HepG2 (cell line): ENCODE results near the gene NPIPB6. TPM values are rescaled to one million over a fixed set of nuclear protein-coding genes. Genes with fewer than 3 reads are reported as not detected.

ENCODE experiments used
- CBX1 ChIP-seq: IDR thresholded peaks from one replicate; pipeline ENCODE4 v1.6.1; 2016; ENCODE audit warnings: antibody characterized with exemption, low read depth
- GTF2F1 ChIP-seq: fragments of 150-350 bp; IDR thresholded peaks from 2 replicates; pipeline ENCODE4 v1.6.1; 2014; ENCODE audit warnings: low read length
- HMG20B ChIP-seq: conservative IDR thresholded peaks from 2 replicates; pipeline ENCODE4 v1.6.1; 2016; ENCODE audit warnings: missing genetic modification reagents, missing compliant biosample characterization
- MAFF ChIP-seq: IDR thresholded peaks from 2 replicates; pipeline ENCODE4 v1.6.1; 2011; ENCODE audit warnings: low read depth, low read length, improper control_type of control experiment
- MED1 ChIP-seq: sonication (generic); formaldehyde crosslinking; IDR thresholded peaks from 2 replicates; pipeline ENCODE4 v1.4.0; 2020; ENCODE audit warnings: missing genetic modification reagents
- SOX13 ChIP-seq, 3 experiments: fragments of 450-650 bp in 1 of 3; sonication (generic) in 1 of 3; formaldehyde crosslinking in 1 of 3; IDR thresholded peaks in 2 of 3; conservative IDR thresholded peaks in 1 of 3; 2 replicates each; pipeline versions ENCODE4 v1.5.0 to v1.6.1; 2016 to 2020; ENCODE audit warnings: antibody characterized with exemption in 1 of 3, mild to moderate bottlenecking in 1 of 3, missing compliant biosample characterization in 1 of 3, missing genetic modification reagents in 1 of 3, moderate library complexity in 1 of 3
- SP4 ChIP-seq: sonication (generic); formaldehyde crosslinking; IDR thresholded peaks from 2 replicates; pipeline ENCODE4 v1.8.1; 2023; ENCODE audit warnings: mild to moderate bottlenecking, missing genetic modification reagents
- TCF7 ChIP-seq: sonication (generic); IDR thresholded peaks from 2 replicates; pipeline ENCODE4 v1.6.1; 2016; ENCODE audit warnings: antibody characterized with exemption, low read depth
- ZFP36 ChIP-seq: fragments of 150-350 bp; IDR thresholded peaks from 2 replicates; pipeline ENCODE4 v1.6.1; 2018; ENCODE audit warnings: borderline replicate concordance, low read length, low read depth; ENCODE audit not compliant: partially characterized antibody
- ZKSCAN8 ChIP-seq: IDR thresholded peaks from 2 replicates; pipeline ENCODE4 v1.6.1; 2016; ENCODE audit warnings: borderline replicate concordance, missing genetic modification reagents, missing compliant biosample characterization
- ZNF12 ChIP-seq: sonication (generic); formaldehyde crosslinking; IDR thresholded peaks from 2 replicates; pipeline ENCODE4 v1.5.0; 2020; ENCODE audit warnings: missing genetic modification reagents
- ZNF274 ChIP-seq: sonication (generic); formaldehyde crosslinking; IDR thresholded peaks from 2 replicates; pipeline ENCODE4 v1.5.1; 2020; ENCODE audit warnings: mild to moderate bottlenecking, missing genetic modification reagents
- ZNF460 ChIP-seq: sonication (generic); formaldehyde crosslinking; IDR thresholded peaks from 2 replicates; pipeline ENCODE4 v1.5.1; 2020; ENCODE audit warnings: missing genetic modification reagents, mild to moderate bottlenecking, borderline replicate concordance
- ZNF543 ChIP-seq: sonication (generic); formaldehyde crosslinking; IDR thresholded peaks from 2 replicates; pipeline ENCODE4 v1.4.0; 2020; ENCODE audit warnings: mild to moderate bottlenecking, missing genetic modification reagents
- ZNF672 ChIP-seq: sonication (generic); formaldehyde crosslinking; IDR thresholded peaks from 2 replicates; pipeline ENCODE4 v1.8.1; 2022; ENCODE audit warnings: missing genetic modification reagents
- ZNF749 ChIP-seq: sonication (generic); formaldehyde crosslinking; IDR thresholded peaks from 2 replicates; pipeline ENCODE4 v1.8.0; 2022; ENCODE audit warnings: mild to moderate bottlenecking, missing genetic modification reagents, moderate library complexity, borderline replicate concordance
- polyA plus RNA-seq, 8 experiments: library from polyadenylated mRNA; depleted of rRNA in 3 of 8; stranded (reverse) in 7 of 8; unstranded in 1 of 8; fragments of >200 nt; fragmentation: Illumina TruSeq in 4 of 8; extraction: Trizol in 4 of 8; gene quantifications; 2 replicates each; pipeline versions ENCODE4 v1.2.1 to v1.2.3, GENCODE V29; 2011 to 2016; ENCODE audit warnings: low read depth in 4 of 8, missing spikeins in 1 of 8, mixed read lengths in 1 of 8; ENCODE audit not compliant: insufficient read depth in 1 of 8
- total RNA-seq, 5 experiments: library from RNA; depleted of rRNA; stranded (reverse); fragments of >200 nt; fragmentation: Illumina TruSeq; extraction: Trizol; gene quantifications; 2 replicates each; pipeline ENCODE4 v1.2.3, GENCODE V29; 2016; ENCODE audit warnings: low read depth in 1 of 5
- TF ChIP-seq, protein P1 (sequence below): sonication (generic); formaldehyde crosslinking; IDR thresholded peaks from 2 replicates; pipeline ENCODE4 v1.9.0; 2021; ENCODE audit warnings: missing genetic modification reagents, mild to moderate bottlenecking, borderline replicate concordance
- TF ChIP-seq, protein P2 (sequence below): IDR thresholded peaks from 2 replicates; pipeline ENCODE4 v1.6.1; 2012; ENCODE audit warnings: low read depth, low read length, improper control_type of control experiment
- TF ChIP-seq, protein P3 (sequence below): sonication (generic); formaldehyde crosslinking; IDR thresholded peaks from 2 replicates; pipeline ENCODE4 v1.4.0; 2020; ENCODE audit warnings: missing genetic modification reagents
- TF ChIP-seq, protein P4 (sequence below): IDR thresholded peaks from 2 replicates; pipeline ENCODE4 v1.6.1; 2016; ENCODE audit warnings: mild to moderate bottlenecking
- TF ChIP-seq, protein P5 (sequence below): sonication (generic); formaldehyde crosslinking; IDR thresholded peaks from 2 replicates; pipeline ENCODE4 v1.5.1; 2020; ENCODE audit warnings: missing genetic modification reagents, mild to moderate bottlenecking, borderline replicate concordance

Gene NPIPB6
- total and polyA plus RNA-seq, 2 of the 13 experiments (the other 11 are each of a cell fraction or from before 2014, with no cell fraction given) = 0.25 TPM; not detected in 1

DNA sequence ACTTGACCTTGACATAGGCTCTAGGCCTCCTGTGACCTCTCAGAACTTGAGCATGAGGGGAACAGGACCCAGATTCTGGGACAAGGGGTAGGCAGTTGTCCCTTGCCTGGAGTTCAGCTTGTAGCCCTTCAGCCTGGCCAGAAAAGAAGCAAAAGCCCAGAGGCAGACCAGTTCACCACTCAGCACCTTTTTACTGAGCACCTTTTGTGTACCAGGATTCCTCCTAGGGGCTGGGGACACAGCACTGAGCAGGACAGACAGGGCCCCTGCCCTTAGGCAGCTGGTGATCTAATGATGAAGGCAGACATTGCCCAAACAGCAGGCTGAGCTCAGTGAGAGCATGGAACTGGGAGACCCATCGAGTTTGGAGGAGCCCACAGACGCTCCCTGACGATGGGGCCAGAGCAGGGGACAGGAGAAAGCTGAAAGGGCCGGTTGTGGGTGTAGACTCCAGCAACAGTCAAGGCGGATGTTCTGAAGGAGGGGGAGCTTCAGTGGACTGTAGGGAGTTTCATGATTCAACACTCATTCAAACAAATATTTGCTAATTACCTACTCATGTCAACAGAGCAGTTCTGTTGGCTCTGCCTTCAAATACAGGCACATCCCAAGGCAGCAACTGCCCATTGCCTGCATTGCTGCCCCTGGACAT, 38.9 kb downstream of the NPIPB6 start (continued):
- TF ChIP-seq ZFP36 = no peak
- 0 out of 2 replicates have a peak, but pooled peaks have one; percentile 13 for TF ChIP-seq ZKSCAN8 (CRISPR knock-in tag)
- TF ChIP-seq SOX13 (IDR thresholded peaks at IDR 0.05) = no peak
- peak in 1 of 2 experiments; percentile 57; a peak in 1 of 4 replicates for TF ChIP-seq SOX13 (CRISPR knock-in tag; conservative IDR thresholded peaks at IDR 0.05 in 1 of 2, IDR thresholded peaks at IDR 0.05 in 1 of 2)
- no peak for TF ChIP-seq TCF7
- TF ChIP-seq, protein P1, sequence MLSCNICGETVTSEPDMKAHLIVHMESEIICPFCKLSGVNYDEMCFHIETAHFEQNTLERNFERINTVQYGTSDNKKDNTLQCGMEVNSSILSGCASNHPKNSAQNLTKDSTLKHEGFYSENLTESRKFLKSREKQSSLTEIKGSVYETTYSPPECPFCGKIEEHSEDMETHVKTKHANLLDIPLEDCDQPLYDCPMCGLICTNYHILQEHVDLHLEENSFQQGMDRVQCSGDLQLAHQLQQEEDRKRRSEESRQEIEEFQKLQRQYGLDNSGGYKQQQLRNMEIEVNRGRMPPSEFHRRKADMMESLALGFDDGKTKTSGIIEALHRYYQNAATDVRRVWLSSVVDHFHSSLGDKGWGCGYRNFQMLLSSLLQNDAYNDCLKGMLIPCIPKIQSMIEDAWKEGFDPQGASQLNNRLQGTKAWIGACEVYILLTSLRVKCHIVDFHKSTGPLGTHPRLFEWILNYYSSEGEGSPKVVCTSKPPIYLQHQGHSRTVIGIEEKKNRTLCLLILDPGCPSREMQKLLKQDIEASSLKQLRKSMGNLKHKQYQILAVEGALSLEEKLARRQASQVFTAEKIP (CRISPR knock-in tag) = no peak
- TF ChIP-seq CBX1 = no peak
- no peak for TF ChIP-seq ZNF543 (CRISPR knock-in tag)
- TF ChIP-seq HMG20B (CRISPR knock-in tag) = no peak
- TF ChIP-seq MAFF = no peak
- TF ChIP-seq, protein P2, sequence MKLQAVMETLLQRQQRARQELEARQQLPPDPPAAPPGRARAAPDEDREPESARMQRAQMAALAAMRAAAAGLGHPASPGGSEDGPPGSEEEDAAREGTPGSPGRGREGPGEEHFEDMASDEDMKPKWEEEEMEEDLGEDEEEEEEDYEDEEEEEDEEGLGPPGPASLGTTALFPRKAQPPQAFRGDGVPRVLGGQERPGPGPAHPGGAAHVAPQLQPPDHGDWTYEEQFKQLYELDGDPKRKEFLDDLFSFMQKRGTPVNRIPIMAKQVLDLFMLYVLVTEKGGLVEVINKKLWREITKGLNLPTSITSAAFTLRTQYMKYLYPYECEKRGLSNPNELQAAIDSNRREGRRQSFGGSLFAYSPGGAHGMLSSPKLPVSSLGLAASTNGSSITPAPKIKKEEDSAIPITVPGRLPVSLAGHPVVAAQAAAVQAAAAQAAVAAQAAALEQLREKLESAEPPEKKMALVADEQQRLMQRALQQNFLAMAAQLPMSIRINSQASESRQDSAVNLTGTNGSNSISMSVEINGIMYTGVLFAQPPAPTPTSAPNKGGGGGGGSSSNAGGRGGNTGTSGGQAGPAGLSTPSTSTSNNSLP = peak; percentile 93
- TF ChIP-seq, protein P3, sequence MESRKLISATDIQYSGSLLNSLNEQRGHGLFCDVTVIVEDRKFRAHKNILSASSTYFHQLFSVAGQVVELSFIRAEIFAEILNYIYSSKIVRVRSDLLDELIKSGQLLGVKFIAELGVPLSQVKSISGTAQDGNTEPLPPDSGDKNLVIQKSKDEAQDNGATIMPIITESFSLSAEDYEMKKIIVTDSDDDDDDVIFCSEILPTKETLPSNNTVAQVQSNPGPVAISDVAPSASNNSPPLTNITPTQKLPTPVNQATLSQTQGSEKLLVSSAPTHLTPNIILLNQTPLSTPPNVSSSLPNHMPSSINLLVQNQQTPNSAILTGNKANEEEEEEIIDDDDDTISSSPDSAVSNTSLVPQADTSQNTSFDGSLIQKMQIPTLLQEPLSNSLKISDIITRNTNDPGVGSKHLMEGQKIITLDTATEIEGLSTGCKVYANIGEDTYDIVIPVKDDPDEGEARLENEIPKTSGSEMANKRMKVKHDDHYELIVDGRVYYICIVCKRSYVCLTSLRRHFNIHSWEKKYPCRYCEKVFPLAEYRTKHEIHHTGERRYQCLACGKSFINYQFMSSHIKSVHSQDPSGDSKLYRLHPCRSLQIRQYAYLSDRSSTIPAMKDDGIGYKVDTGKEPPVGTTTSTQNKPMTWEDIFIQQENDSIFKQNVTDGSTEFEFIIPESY (CRISPR knock-in tag) = no peak
- no peak for TF ChIP-seq ZNF12 (CRISPR knock-in tag)
- TF ChIP-seq ZNF274 = no peak
- no peak for TF ChIP-seq ZNF460 (CRISPR knock-in tag)
- TF ChIP-seq ZNF749 (CRISPR knock-in tag) = no peak
- TF ChIP-seq GTF2F1 = no peak
- TF ChIP-seq, protein P4, sequence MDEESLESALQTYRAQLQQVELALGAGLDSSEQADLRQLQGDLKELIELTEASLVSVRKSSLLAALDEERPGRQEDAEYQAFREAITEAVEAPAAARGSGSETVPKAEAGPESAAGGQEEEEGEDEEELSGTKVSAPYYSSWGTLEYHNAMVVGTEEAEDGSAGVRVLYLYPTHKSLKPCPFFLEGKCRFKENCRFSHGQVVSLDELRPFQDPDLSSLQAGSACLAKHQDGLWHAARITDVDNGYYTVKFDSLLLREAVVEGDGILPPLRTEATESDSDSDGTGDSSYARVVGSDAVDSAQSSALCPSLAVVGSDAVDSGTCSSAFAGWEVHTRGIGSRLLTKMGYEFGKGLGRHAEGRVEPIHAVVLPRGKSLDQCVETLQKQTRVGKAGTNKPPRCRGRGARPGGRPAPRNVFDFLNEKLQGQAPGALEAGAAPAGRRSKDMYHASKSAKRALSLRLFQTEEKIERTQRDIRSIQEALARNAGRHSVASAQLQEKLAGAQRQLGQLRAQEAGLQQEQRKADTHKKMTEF = peak; percentile 57
- no peak for TF ChIP-seq ZNF672 (CRISPR knock-in tag)
- no peak for TF ChIP-seq SP4 (CRISPR knock-in tag)
- peak; percentile 38; the same call in 1 of the 2 replicates for TF ChIP-seq MED1 (CRISPR knock-in tag)
- TF ChIP-seq, protein P5, sequence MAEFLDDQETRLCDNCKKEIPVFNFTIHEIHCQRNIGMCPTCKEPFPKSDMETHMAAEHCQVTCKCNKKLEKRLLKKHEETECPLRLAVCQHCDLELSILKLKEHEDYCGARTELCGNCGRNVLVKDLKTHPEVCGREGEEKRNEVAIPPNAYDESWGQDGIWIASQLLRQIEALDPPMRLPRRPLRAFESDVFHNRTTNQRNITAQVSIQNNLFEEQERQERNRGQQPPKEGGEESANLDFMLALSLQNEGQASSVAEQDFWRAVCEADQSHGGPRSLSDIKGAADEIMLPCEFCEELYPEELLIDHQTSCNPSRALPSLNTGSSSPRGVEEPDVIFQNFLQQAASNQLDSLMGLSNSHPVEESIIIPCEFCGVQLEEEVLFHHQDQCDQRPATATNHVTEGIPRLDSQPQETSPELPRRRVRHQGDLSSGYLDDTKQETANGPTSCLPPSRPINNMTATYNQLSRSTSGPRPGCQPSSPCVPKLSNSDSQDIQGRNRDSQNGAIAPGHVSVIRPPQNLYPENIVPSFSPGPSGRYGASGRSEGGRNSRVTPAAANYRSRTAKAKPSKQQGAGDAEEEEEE (CRISPR knock-in tag) = no peak
